Measurements from ENCODE around the gene TPRN. TPM values are rescaled to one million over a fixed set of nuclear protein-coding genes. Genes with fewer than 3 reads are reported as not detected.

TPRN gene
- total and polyA plus RNA-seq, 9 donors: 0.68 to 18.4 (median 15.2) TPM

GRCh38 chr9:137179761-137180160 lies 20.8 kb downstream of the TPRN start:
- WGBS, 3 donors: 86 to 96% (median 94%) methylated on average over 17 of the region's 17 CpGs
- H3K27me3 ChIP-seq: no peaks in the 10 kb centered on the region
- no peak for DNase-seq
- no peaks in the 10 kb centered on the region for H3K4me1 ChIP-seq (ENCODE audit: insufficient read depth)
- H3K27ac ChIP-seq: no peak overlapping the region
- intact Hi-C loops (cut with DNase I): no loop called here
- H3K9me3 ChIP-seq: no peaks in the 10 kb centered on the region
- H3K36me3 ChIP-seq: no peaks in the 10 kb centered on the region
- TF ChIP-seq POLR2A (IDR thresholded peaks at IDR 0.05): no peak
- no peak for TF ChIP-seq CTCF (IDR thresholded peaks at IDR 0.05)
- TF ChIP-seq EP300 (IDR thresholded peaks at IDR 0.05): no peak
- H3K4me3 ChIP-seq: no peak overlapping the region

GRCh38 chr9:137178939-137179630 lies 21.5 kb downstream of the TPRN start:
- Histone ChIP-seq H3K36me3 (no peaks in the 10 kb centered on the region), H3K27ac (no peak overlapping the region), H3K9me3 (no peaks in the 10 kb centered on the region), H3K4me1 (ENCODE audit: insufficient read depth) (no peaks in the 10 kb centered on the region), H3K27me3 (no peaks in the 10 kb centered on the region), H3K4me3 (no peak overlapping the region)
- no peak for DNase-seq
- WGBS, 3 donors: 83 to 86% (median 85%) methylated on average over 18 to 19 of the region's 19 CpGs
- TF ChIP-seq POLR2A (IDR thresholded peaks at IDR 0.05): no peak
- TF ChIP-seq CTCF (IDR thresholded peaks at IDR 0.05): no peak
- TF ChIP-seq EP300 (IDR thresholded peaks at IDR 0.05): no peak
- intact Hi-C loops (cut with DNase I): no loop called here

- Histone ChIP-seq H3K27ac (no peak overlapping the region), H3K4me3 (no peak overlapping the region), H3K4me1 (ENCODE audit: insufficient read depth) (no peaks in the 10 kb centered on the region), H3K9me3 (no peaks in the 10 kb centered on the region), H3K36me3 (no peaks in the 10 kb centered on the region), H3K27me3 (no peaks in the 10 kb centered on the region)
- intact Hi-C loops (cut with DNase I): no loop called here
- WGBS, 3 donors: 84 to 87% (median 84%) methylated on average over 22 to 23 of the region's 23 CpGs
- DNase-seq: no peak
- TF ChIP-seq POLR2A (IDR thresholded peaks at IDR 0.05) (no peak), CTCF (IDR thresholded peaks at IDR 0.05) (no peak), EP300 (IDR thresholded peaks at IDR 0.05) (no peak)
Observed at GRCh38 chr9:137178201-137178938, 22.2 kb downstream of the TPRN start.

GRCh38 chr9:137176302-137177182 lies 24.0 kb downstream of the TPRN start:
- no peaks in the 10 kb centered on the region for H3K36me3 ChIP-seq
- H3K27me3 ChIP-seq: no peaks in the 10 kb centered on the region
- intact Hi-C loops (cut with DNase I): no loop called here
- no peak overlapping the region for H3K4me3 ChIP-seq
- 47 to 55% (median 51%) methylated on average over 17 of the region's 17 CpGs for WGBS, 3 donors
- H3K9me3 ChIP-seq: no peaks in the 10 kb centered on the region
- no peak for TF ChIP-seq CTCF (IDR thresholded peaks at IDR 0.05)
- no peak for TF ChIP-seq POLR2A (IDR thresholded peaks at IDR 0.05)
- no peak for TF ChIP-seq EP300 (IDR thresholded peaks at IDR 0.05)
- H3K4me1 ChIP-seq (ENCODE audit: insufficient read depth): no peaks in the 10 kb centered on the region
- no peak overlapping the region for H3K27ac ChIP-seq
- DNase-seq: no peak
